Measurements from ENCODE around the gene STK4.
"Not testable (repeated sequence)": the region's sequence is repeated elsewhere in the genome, so short reads cannot be mapped to it uniquely, and the experiment has no call there.

STK4 gene

DNA sequence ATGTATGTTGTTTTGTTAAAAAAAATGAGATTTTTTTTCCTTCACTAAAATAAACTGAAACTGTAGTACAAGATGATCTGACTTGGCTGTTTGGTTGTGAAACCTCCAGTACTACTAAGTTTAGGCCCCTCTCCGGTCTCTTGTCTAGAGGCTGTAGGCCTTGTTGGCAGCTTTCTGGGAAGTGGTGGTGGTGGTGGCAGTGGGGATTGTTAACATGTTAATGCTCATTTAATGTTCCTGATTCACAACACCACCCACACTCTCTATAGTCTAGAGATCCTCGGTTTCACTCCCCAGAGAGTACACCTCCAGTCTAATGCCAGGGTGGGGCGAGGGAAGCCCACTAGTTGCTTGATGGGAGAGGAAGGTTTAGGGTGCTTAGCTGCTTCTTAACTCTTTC lies 24.1 kb downstream of the STK4 start:
- DNase-seq, result peak in 2 of 6 experiments; percentile 16 to 17

DNA sequence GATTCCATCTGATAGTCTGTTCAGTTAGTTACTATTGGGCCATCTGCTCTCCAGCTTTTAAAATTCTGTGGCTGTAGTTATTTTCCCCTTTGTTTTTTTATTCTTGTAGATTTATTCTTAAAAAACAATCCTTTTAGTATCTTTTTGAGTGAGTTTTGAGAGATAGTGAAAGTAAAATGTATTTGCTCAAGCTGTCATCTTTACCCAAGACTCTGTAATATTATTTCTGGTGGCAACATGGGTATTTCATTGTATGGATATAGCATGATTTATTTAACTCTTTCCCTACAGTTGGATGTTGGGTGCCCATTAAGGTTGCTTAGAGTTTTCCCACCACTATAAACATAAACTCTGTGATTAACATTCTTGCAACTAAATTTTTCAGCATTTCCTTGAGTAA lies 24.6 kb downstream of the STK4 start:
- DNase-seq, result no peak

DNA sequence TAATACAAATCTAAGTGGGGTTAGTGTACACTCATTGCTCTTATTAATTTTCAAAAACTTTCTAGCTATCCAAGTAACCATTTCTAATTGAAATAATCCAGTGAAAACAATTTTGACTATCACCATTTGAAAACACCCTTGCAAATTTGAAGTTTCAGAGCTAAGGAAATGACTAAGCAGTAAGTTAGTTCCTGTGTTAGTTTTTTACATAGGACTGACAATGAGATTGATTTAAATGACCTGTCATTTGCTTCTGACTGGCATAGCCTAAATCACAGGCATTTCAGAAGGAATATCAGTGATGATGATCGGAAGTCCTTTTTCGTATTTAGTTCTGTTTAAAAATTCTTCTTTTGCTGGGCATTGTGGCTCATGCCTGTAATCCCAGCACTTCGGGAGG lies 27.0 kb downstream of the STK4 start:
- DNase-seq, result no peak

DNA sequence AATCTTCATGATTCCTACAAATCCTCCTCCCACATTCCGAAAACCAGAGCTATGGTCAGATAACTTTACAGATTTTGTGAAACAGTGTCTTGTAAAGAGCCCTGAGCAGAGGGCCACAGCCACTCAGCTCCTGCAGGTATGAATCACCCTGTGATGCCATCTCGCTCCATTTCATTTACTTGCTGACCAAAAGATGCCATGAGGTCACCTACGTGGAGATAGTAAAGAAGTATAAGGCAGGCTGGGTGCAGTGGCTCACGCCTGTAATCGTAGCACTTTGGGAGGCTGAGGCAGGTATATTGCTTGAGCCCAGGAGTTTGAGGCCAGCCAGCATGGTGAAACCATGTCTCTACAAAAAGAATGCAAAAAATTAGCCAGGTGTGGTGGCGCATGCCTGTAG lies 30.9 kb downstream of the STK4 start:
- DNase-seq, result no peak

- no peak for DNase-seq
These were observed 31.4 kb downstream of the STK4 start for GRCh38 chr20:44997668-44998067.

DNA sequence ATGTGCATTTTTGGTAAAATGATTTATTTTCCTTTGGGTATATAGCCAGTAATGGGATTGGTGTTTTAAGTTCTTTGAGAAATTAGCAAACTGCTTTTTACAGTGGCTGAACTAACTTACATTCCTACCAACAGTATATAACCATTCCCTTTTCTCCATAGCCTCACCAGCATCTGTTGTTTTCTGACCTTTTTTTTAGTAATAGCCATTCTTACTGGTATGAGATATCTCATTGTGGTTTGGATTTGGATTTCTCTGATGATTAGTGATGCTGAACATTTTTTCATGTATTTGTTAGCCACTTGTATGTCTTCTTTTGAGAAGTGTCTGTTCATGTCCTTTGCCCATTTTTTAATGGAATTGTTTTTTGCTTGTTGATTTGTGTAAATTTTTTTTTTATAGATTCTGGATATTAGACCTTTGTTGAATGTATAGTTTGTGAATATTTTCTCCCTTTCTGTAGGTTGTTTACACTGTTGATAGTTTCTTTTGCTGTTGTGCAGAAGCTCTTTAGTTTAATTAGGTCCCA lies 42.3 kb downstream of the STK4 start:
- DNase-seq, result no peak

DNA sequence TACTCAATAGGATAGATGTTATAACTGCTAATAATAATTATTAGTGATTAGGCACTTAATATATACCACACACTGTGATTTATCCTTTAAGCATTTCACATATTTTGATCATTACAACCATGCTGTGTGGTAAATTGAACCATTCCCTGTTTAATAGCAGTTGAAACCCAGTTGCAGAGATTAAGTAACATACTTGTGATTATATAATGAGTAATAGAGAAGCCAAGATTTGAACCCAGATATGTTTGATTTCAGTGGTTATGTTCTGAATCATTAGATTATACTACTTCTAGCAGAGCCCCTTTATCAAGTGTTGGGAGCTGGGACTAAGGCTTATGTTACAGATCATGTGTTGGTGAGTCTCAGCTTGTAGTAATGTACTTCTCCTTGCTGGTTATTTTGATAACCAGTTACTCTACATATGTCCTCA lies 44.1 kb downstream of the STK4 start:
- DNase-seq, result no peak

DNA sequence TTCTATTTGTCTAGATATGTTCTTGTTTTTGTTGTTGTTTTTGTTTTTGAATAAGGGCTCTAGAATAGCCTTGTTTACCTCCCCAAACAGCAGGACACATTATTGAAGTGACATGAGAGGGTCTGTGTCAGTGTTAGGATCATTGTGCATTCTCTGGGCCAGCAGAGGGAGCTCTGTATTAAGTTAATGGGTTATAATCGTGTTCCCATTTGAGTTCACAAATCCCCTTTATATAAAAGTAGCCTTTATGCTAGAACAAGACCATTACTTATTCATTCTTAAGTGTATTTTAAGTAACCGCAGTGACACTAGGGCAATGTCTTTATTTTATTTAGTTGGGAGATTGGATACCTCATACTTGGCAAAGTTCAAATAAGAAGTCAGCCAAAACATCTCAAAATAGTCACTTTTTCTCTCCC lies 44.8 kb downstream of the STK4 start:
- DNase-seq, result peak in 4 of 6 experiments; percentile 33 to 35 (median 35)

- no peak for DNase-seq
These were observed 46.5 kb downstream of the STK4 start for GRCh38 chr20:45012682-45013302.

- not testable (repeated sequence) for DNase-seq
These were observed 47.8 kb downstream of the STK4 start for GRCh38 chr20:45014131-45014530.

DNA sequence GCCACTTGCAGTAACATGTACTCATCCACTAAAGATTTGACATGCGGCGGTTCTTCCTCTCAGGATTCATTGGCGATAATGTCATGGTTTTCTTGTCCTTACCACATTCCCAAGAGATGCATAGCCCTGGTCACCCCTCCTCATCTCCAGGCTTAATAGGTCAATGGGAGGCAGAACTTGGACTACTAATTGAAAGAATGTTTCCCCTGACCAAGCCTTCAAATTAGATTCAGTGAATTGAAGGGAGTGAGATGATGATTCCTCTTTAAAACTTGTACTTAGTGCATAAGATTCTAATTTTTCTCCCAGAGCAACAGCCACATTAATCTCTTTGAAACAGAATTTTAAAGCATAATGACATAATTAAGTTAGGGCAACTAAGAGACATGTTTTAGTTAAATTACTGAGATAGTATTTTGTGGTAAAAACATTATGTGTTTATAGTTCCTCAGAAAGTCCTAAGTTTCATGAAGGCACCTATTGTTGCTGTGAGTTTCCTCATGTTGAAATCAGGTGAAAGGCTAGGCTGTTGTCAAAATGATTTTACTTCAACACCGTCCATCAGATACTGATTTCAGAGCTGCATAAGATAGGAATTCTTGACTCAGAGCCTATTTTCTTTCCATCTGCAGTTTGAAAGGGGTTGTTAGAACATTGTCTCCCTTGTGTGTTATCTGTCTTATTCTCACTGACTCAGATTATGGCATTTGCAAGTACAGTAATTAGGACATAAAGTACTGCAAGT lies 48.5 kb downstream of the STK4 start:
- DNase-seq, result no peak

DNA sequence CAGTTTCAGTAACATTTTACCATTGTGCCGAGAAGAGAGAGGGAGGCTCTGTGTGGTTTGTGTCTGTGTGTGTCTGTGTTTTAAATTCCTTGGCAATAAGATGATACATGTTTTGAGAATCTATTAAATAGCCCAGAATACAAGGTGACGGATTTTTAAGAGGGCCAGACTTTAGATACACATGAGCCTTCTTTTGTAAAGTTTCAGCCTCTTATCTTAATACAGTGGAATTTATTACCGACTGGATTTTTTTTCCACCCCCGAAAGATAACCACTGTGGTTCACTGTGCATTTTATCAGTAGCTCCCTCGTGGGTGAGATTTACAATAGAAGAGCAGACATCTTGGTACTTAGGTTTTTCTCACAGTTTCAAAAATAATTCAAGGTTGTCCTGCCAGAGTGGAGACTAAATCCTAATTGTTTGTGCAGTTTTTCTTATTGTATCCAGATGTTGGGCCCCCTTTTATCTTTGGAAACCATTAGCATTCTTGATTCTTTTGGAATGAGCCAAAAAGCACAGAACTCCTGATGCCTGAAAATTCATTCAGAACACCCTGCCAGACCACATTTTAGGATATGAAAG lies 49.9 kb downstream of the STK4 start:
- no peak for DNase-seq

- DNase-seq, result no peak
These were observed 51.0 kb downstream of the STK4 start for GRCh38 chr20:45017281-45017680.

- DNase-seq, result no peak
These were observed 51.5 kb downstream of the STK4 start for GRCh38 chr20:45017857-45018256.

DNA sequence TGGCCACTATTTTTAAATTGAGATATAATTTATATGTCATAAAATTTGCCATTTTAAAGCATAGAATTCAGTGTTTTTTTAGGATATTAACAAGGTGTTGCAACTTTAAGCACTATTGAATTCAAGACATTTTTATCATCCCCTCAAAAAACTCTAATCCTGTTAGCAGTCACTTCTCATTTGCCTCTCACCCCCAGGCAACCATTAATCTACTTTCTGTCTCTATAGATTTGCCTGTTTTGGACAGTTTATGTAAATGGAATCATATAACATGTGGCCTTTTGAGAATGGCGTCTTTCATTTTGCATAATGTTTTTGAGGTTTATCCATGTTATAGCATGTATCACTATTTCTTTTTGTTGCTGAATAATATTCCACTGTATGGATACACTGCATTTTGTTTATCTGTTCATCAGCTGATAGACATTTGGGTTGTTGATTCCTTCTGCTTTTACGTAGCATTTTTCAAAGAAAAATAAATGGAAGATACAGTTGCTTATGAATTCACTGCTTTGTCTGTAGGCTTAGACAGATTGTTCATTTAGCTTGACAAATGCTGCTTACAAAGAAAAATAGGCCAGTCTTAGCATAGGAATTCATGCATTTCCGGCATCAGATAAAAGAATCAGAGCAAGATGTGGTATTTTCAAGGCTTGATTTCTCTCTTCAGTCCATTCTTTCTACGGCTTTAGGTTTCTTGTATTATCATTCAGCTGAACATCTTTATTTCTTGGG lies 52.9 kb downstream of the STK4 start:
- DNase-seq, result no peak

DNA sequence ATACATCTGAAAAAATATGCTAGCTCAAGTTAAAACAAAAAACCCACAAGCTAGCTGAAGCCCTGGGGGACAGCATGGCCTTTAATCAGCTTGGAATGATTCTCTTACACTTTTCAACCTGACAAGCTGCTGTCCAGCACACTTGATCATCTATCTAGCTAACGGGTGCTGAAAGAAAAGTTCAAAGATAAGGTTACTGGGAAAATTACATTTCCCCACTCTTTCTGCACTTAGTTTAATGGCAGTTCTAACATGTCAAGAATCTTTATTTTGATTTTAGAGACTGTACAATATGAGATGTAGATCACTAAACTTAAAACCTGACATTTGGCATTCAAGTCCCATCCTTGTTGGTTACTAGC lies 53.4 kb downstream of the STK4 start:
- no peak for DNase-seq

- no peak for DNase-seq
These were observed 54.0 kb downstream of the STK4 start for GRCh38 chr20:45020236-45020886.

DNA sequence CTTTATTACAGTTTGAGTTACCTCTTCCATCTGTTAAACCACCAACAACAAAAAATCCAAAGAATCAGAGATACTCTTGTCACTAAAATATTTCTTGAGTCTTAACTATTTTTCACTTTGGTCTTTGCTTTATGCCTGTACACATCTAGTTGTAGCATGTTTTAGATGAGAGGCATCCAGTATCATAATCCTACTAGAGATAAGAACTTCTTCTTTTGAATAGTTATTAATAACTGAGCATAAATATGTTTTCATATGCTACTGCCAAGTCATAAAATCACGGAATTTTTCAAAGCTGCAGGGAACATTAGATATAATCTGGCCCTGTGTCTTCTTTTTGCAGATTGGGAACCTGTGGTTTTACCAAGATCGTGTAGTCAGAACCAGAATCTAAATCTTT lies 55.3 kb downstream of the STK4 start:
- no peak for DNase-seq

DNA sequence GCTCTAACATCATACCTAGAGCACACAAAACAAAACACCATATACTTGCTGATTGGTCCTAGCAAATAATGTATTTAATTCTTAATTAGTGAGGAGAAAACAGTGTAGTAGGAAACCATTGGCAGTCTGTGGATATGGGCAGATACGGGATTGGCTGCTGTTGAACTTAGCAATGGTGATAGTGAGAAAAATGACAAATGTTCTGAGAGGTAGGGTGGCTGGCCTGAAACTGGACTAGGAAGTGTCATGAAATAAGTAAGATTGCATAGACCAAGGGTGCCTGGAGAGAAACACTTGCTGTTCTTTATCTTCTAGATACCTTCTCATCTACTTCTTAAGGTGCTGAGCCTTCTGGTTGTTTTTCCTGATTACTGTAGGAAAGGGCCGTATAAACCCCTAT lies 56.8 kb downstream of the STK4 start:
- not testable (repeated sequence) for DNase-seq

DNA sequence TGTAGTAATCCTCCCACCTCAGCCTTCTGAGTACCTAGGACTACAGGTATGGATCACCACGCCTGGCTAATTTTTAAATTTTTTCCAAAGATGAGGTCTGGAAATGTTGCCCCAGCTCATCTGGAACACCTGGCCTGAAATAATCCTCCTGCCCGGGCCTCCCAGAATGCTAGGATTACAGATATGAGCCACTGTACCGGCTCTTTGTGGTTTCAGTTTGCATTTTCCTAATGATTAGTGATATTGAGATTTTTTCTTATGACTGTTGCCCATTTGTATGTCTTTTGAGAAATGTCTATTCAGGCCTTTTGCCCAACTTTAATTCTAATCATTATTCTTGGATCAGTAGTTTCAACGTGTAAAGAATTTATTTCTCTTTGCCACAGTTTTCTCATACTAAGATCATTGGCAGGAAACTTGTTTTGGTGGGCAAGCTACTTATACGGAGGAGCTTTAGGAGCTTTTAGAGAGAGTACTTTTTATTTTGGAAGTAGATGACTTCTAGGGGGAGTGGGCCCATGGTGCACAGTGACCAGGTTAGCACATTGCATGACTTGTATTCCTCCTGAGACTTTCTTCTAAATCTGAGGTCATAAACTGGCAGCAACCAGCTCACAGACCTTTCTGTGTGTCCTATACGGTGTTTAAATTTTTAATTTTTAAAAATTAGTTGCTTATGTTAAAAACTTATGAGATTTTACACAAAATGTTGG lies 62.3 kb downstream of the STK4 start:
- no peak for DNase-seq

GRCh38 chr20:45029884-45030283 lies 63.6 kb downstream of the STK4 start:
- DNase-seq, result no peak

DNA sequence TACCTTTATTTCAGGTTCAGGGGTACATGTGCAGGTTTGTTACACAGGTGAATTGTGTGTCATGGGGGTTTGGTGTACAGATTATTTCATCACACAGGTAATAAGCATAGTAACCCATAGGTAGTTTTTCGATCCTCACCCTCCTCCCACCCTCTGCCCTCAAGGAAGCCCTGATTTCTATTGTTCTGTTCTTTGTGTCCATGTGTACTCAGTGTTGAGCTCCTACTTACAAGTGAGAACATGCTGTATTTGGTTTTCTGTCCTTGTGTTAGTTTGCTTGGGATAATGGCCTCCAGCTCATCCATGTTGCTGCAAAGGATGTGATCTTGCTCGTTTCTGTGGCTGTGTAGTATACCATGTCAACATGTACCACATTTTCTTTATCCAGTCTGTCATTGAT lies 66.0 kb downstream of the STK4 start:
- DNase-seq, result no peak
